Neuronal stem cell (in vitro differentiated cells): ENCODE data around the gene PRPH.
"Not testable (repeated sequence)": the region's sequence is repeated elsewhere in the genome, so short reads cannot be mapped to it uniquely, and the experiment has no call there.

Experiments
- DNase-seq: peaks from one replicate; pipeline ENCODE4 v3.0.0-alpha.2; 2013; ENCODE audit warnings: low spot score
- H2AFZ ChIP-seq: one replicate; pipeline ENCODE4 v1.6.1; 2013; ENCODE audit warnings: mild to moderate bottlenecking, low read length, inconsistent platforms
- H2AK5ac ChIP-seq: 2 replicates; pipeline ENCODE4 v1.6.1; 2013; ENCODE audit warnings: low read depth, mild to moderate bottlenecking, inconsistent platforms, low read length, moderate library complexity, mixed read lengths
- H2BK120ac ChIP-seq: 2 replicates; pipeline ENCODE4 v1.6.1; 2013; ENCODE audit warnings: low read depth, mild to moderate bottlenecking, inconsistent platforms, low read length, moderate library complexity, mixed read lengths
- H2BK12ac ChIP-seq: one replicate; pipeline ENCODE4 v1.6.1; 2013; ENCODE audit warnings: low read length, inconsistent platforms
- H2BK15ac ChIP-seq: 2 replicates; pipeline ENCODE4 v1.6.1; 2013; ENCODE audit warnings: mild to moderate bottlenecking, low read length, inconsistent platforms, mixed read lengths
- H2BK5ac ChIP-seq: one replicate; pipeline ENCODE4 v1.6.1; 2013; ENCODE audit warnings: inconsistent platforms, mild to moderate bottlenecking, low read length, moderate library complexity
- H3K14ac ChIP-seq: one replicate; pipeline ENCODE4 v1.6.1; 2013; ENCODE audit warnings: low read length, inconsistent platforms
- H3K18ac ChIP-seq: 2 replicates; pipeline ENCODE4 v1.6.1; 2013; ENCODE audit warnings: low read length, inconsistent platforms
- H3K23ac ChIP-seq: 2 replicates; pipeline ENCODE4 v1.6.1; 2013; ENCODE audit warnings: low read depth, mild to moderate bottlenecking, mixed read lengths, low read length, inconsistent platforms; ENCODE audit not compliant: poor library complexity
- H3K27ac ChIP-seq: replicated peaks from 3 replicates; pipeline ENCODE4 v1.5.1; 2013; ENCODE audit warnings: low read length, inconsistent platforms
- H3K27me3 ChIP-seq, 3 experiments: 2 replicates each; pipeline ENCODE4 v1.6.1; 2013; ENCODE audit warnings: low read length in 3 of 3, mild to moderate bottlenecking in 2 of 3, inconsistent platforms in 1 of 3, low read depth in 1 of 3, mixed read lengths in 1 of 3, moderate library complexity in 1 of 3; ENCODE audit not compliant: control insufficient read depth in 3 of 3, insufficient read depth in 3 of 3
- H3K36me3 ChIP-seq, 2 donors: replicated peaks in 1 of 2; 2 replicates each; pipeline ENCODE4 v1.6.1; 2013; ENCODE audit warnings: low read length in 2 of 2; ENCODE audit not compliant: control insufficient read depth in 2 of 2, insufficient read depth in 2 of 2
- H3K4ac ChIP-seq: 2 replicates; pipeline ENCODE4 v1.6.1; 2013; ENCODE audit warnings: inconsistent platforms, mild to moderate bottlenecking, low read length, moderate library complexity
- H3K4me1 ChIP-seq, 2 donors: 1 replicate in 1 of 2; 2 replicates in 1 of 2; pipeline ENCODE4 v1.6.1; 2013; ENCODE audit warnings: low read length in 2 of 2, low read depth in 1 of 2; ENCODE audit not compliant: control insufficient read depth in 2 of 2, insufficient read depth in 1 of 2
- H3K4me2 ChIP-seq: one replicate; pipeline ENCODE4 v1.6.1; 2013; ENCODE audit warnings: mild to moderate bottlenecking, low read length, inconsistent platforms; ENCODE audit not compliant: insufficient read depth, poor library complexity, severe bottlenecking
- H3K4me3 ChIP-seq, 2 donors: 2 replicates each; pipeline ENCODE4 v1.5.1; 2013; ENCODE audit warnings: low read length in 2 of 2, mild to moderate bottlenecking in 2 of 2, inconsistent platforms in 1 of 2, moderate library complexity in 1 of 2
- H3K79me1 ChIP-seq: one replicate; pipeline ENCODE4 v1.6.1; 2013; ENCODE audit warnings: low read depth, mild to moderate bottlenecking, inconsistent platforms, low read length, moderate library complexity
- H3K9ac ChIP-seq: one replicate; pipeline ENCODE4 v1.6.1; 2013; ENCODE audit warnings: mild to moderate bottlenecking, low read depth, low read length, inconsistent platforms; ENCODE audit not compliant: poor library complexity
- H3K9me3 ChIP-seq, 2 donors: replicated peaks in 1 of 2; 2 replicates each; pipeline versions ENCODE3 to v1.6.1; 2013; ENCODE audit warnings: low read length in 2 of 2, mild to moderate bottlenecking in 2 of 2, inconsistent platforms in 1 of 2, low read depth in 1 of 2, mixed read lengths in 1 of 2, moderate library complexity in 1 of 2; ENCODE audit not compliant: control insufficient read depth in 2 of 2, insufficient read depth in 1 of 2
- H4K8ac ChIP-seq: one replicate; pipeline ENCODE4 v1.6.1; 2013; ENCODE audit warnings: low read depth, mild to moderate bottlenecking, inconsistent platforms, low read length, moderate library complexity
- H4K91ac ChIP-seq: one replicate; pipeline ENCODE4 v1.6.1; 2013; ENCODE audit warnings: low read length, low read depth, mild to moderate bottlenecking, inconsistent platforms; ENCODE audit not compliant: poor library complexity
- WGBS, 2 donors: extraction: QIAGEN DNeasy Blood & Tissue Kit; methylation state at CpG; one replicate each; pipeline ENCODE4 v1.1.7; 2013; ENCODE audit warnings: missing lambda C conversion rate in 2 of 2, mixed read lengths in 1 of 2; ENCODE audit not compliant: insufficient read length in 2 of 2, insufficient replicate concordance in 1 of 2; ENCODE audit errors: extremely low coverage in 2 of 2; 5-methylcytosine and 5-hydroxymethylcytosine counted together

The PRPH gene

GRCh38 chr12:49255857-49256637, 38.9 kb upstream of the PRPH start:
- no peak overlapping the region for H2BK12ac ChIP-seq
- H3K23ac ChIP-seq: no peak overlapping the region
- no peak overlapping the region for H2BK120ac ChIP-seq
- no peak overlapping the region for H3K27ac ChIP-seq
- no peak overlapping the region for H3K4me2 ChIP-seq
- no peak overlapping the region for H2AK5ac ChIP-seq
- H3K79me1 ChIP-seq: no peaks in the 10 kb centered on the region
- H4K91ac ChIP-seq: no peak overlapping the region
- no peak overlapping the region for H3K14ac ChIP-seq
- no peak overlapping the region for H2BK5ac ChIP-seq
- H3K4me1 ChIP-seq: peaks cover 0 to 1% of the 10 kb centered on the region in 2 donors
- peak overlapping the region; percentile 16 for H3K9ac ChIP-seq
- peaks cover 0 to 7% (median 0%) of the 10 kb centered on the region in 3 experiments for H3K27me3 ChIP-seq
- H2BK15ac ChIP-seq: no peak overlapping the region
- H3K9me3 ChIP-seq: no peaks in the 10 kb centered on the region
- WGBS, 2 donors: no CpG with 5 or more reads among the region's 11 CpGs
- H3K4ac ChIP-seq: no peak overlapping the region
- H3K18ac ChIP-seq: no peak overlapping the region
- no peak overlapping the region for H3K4me3 ChIP-seq
- no peaks in the 10 kb centered on the region for H3K36me3 ChIP-seq
- no peak for DNase-seq
- no peak overlapping the region for H2AFZ ChIP-seq
- H4K8ac ChIP-seq: no peak overlapping the region

GRCh38 chr12:49257508-49258184, 37.3 kb upstream of the PRPH start:
- H2BK12ac ChIP-seq, H3K4me2 ChIP-seq, H2BK15ac ChIP-seq, H3K4ac ChIP-seq, H2BK120ac ChIP-seq, H3K4me3 ChIP-seq, DNase-seq, H3K14ac ChIP-seq, H3K4me1 ChIP-seq, H3K9ac ChIP-seq, H3K9me3 ChIP-seq, H3K27me3 ChIP-seq, H3K27ac ChIP-seq, H2AFZ ChIP-seq, H3K18ac ChIP-seq, H4K91ac ChIP-seq, H2AK5ac ChIP-seq, H3K79me1 ChIP-seq, H4K8ac ChIP-seq, H3K23ac ChIP-seq, H3K36me3 ChIP-seq, H2BK5ac ChIP-seq: not testable (repeated sequence)
- WGBS, 2 donors: no CpG with 5 or more reads among the region's 10 CpGs

GRCh38 chr12:49259452-49259851, 35.5 kb upstream of the PRPH start:
- Histone ChIP-seq H2BK15ac (no peak overlapping the region), H3K9ac (no peak overlapping the region), H2BK5ac (no peak overlapping the region), H3K23ac (no peak overlapping the region), H3K4me1 (peaks cover 0 to 1% of the 10 kb centered on the region in 2 donors), H2BK12ac (no peak overlapping the region), H3K18ac (no peak overlapping the region), H3K79me1 (no peaks in the 10 kb centered on the region), H2AK5ac (no peak overlapping the region), H3K9me3 (no peaks in the 10 kb centered on the region), H3K14ac (no peak overlapping the region), H3K27me3 (peaks cover 0 to 7% (median 0%) of the 10 kb centered on the region in 3 experiments), H3K27ac (no peak overlapping the region), H3K4me2 (no peak overlapping the region), H4K91ac (no peak overlapping the region), H3K36me3 (no peaks in the 10 kb centered on the region), H3K4ac (no peak overlapping the region), H4K8ac (no peak overlapping the region), H2AFZ (no peak overlapping the region), H3K4me3 (no peak overlapping the region), H2BK120ac (no peak overlapping the region)
- DNase-seq: no peak
- WGBS, 2 donors: no CpG with 5 or more reads among the region's 4 CpGs

DNA sequence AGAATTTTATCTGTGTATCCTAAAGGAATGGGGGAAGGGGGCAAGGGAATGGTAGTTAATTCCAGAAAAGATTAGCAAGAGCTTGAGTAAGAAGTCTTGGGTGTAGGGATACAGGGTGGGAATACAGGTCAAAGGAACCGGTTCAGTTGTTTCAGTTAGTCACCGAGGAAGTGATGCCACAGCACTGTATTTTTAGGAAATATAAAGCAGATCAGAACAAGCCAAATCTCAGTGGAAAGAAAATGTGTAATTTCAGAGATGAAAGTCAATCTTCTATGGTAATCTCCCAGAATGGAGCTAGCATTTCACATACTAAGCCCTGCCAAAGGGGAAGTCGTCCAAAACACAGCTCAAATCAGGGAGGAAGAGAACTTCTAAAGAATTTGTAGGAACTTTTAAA, 34.8 kb upstream of the PRPH start:
- no peak overlapping the region for H2BK12ac ChIP-seq
- no peak overlapping the region for H4K8ac ChIP-seq
- no peak overlapping the region for H3K9ac ChIP-seq
- H3K23ac ChIP-seq: no peak overlapping the region
- no peak overlapping the region for H2BK15ac ChIP-seq
- H3K18ac ChIP-seq: no peak overlapping the region
- H3K9me3 ChIP-seq: no peaks in the 10 kb centered on the region
- WGBS, 2 donors: no CpG with 5 or more reads among the region's 3 CpGs
- H3K4me3 ChIP-seq: no peak overlapping the region
- no peak overlapping the region for H3K14ac ChIP-seq
- no peak overlapping the region for H3K4ac ChIP-seq
- DNase-seq: no peak
- no peak overlapping the region for H3K4me2 ChIP-seq
- peak overlapping the region; percentile 42 for H2AFZ ChIP-seq
- H3K36me3 ChIP-seq: no peaks in the 10 kb centered on the region
- H3K79me1 ChIP-seq: peaks cover 3% of the 10 kb centered on the region
- H2BK5ac ChIP-seq: no peak overlapping the region
- peaks cover 0 to 7% (median 0%) of the 10 kb centered on the region in 3 experiments for H3K27me3 ChIP-seq
- H4K91ac ChIP-seq: no peak overlapping the region
- no peak overlapping the region for H2BK120ac ChIP-seq
- H2AK5ac ChIP-seq: no peak overlapping the region
- H3K27ac ChIP-seq: no peak overlapping the region
- peaks cover 0 to 1% of the 10 kb centered on the region in 2 donors for H3K4me1 ChIP-seq
